HG02970 (cell line): ENCODE measurements around the gene GSE1.
A peak's percentile ranks its signal among the peaks of the same experiment; 100 is the strongest.

Experiments used
- ATAC-seq: cut with Tn5 transposase; IDR thresholded peaks from one replicate; pipeline ENCODE4 v1.9.1; 2021; ENCODE audit warnings: mild to moderate bottlenecking, moderate library complexity, moderate number of reproducible peaks; ENCODE audit not compliant: unreplicated experiment, low FRiP score

GSE1 gene

GRCh38 chr16:85605051-85605911 lies 7.8 kb upstream of the GSE1 start:
- no peak for ATAC-seq

DNA sequence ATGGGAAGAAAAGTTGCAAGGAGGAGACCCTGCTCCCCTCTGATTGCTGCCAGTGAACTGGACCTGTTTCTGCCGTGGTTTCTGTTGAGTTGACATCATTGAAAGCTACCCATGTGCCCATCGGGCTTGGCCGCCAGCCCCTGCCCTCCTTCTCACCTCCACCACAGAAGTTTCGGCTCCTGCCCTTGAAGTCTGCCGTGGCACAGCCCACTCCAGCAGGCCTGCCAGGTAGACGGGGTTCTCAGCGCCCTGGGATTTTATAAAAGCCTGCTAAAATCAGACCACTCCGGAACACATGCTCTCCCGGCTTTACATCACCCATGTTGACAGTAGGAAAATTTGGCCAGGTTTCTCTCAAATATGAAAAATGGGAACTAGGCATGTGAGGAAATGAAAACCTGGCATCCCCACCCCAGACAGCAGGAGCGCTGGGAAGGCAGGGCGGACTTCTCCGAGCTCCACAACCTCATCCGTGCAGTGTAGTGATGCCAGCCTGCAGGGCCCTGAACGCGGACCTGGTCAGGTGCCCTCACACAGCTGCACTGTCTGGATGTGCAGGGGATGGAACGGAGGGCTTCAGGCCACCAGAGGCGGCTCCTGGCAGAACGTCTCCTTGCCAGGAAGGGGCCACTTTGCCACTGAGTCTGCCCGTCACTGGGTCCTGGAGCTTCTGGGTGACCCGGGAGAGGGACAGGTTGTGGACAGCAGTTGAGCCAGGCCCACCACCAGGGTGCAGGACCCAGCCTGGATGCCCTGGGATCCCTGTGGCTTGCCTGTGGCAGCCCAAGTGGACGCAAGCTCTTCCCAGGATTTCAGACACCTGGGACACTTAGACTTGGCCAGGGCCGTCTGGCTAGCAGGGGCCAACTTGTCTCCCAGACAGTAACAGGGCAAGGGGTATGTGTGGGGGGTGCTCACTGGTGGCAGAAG lies 6.9 kb upstream of the GSE1 start:
- no peak for ATAC-seq

DNA sequence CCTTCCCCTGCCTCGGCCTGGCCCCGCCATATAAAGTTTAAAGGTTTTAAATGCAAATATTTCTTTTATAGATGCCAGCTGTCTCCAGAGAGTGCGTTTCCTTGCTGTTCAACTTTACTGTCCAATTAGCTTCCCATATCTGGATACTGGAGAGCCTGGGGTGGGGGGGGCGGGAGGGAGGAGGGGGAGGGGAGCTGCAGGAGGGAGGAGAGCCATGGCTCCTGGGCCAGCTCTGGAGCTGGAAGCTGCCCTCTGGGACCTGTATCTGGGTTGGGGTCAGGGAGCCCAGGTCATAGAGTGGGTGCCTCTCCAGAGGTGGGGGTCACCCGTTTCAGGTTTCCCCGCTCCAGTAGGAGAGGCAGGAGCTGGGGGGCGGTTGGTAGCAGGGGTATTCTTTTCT lies 6.2 kb upstream of the GSE1 start:
- ATAC-seq, result no peak

DNA sequence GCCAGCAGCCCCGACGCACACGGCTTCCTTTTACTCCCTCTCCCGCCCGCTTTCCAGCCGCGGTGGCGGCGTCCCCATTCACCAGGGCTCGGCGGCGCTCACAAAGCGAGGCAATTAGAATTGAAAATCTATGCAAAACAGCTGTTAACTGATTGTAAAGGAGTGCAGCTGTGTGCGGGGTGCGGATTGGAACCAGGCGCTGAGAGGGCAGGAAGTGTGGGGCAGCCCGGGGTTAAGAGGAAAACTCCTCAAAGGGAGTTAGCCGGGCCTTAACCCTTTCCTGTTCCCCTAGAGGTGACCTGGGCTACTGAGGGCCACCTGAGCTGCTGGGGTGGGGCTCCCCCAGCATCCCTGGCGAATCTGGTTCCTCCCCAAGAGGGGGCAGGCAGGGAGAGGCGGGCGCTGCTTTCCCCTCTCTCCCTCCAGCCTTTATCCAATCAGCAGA lies 5.8 kb upstream of the GSE1 start:
- ATAC-seq, result no peak

DNA sequence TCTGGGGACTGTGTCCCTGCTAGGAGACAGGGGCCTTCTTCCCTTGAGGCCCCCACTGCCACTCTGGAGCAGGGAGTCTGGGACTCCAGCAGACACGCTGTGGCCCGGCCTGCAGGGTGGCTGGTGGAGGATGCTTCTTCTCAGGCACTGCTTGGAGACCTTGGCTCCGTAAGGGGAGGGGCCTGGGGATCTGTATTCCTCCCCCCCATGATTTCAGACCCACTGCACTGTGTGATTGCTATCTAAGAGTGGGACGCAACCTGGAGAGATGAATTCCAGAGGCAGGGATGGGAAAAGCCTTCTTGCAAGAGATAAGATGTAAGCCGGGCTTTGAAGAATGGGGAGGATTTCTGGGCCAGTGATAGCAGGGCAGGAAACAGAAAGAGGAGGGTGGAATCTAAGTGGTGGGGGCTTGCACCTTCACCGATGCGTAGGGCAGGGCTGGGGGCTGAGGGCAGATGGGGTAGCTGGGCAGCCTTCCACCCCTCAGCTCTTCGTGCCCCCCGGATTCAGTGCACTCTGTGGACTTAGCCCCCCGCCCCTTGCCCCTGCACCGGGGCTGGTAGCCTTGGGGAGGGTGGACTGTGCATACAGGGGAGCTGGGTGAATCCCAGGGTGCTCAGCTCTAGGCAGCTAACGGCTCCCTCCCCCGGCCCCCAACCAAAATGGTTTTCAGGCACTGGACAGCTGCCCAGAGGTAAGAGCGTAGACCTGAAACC lies 5.2 kb upstream of the GSE1 start:
- ATAC-seq, result no peak

DNA sequence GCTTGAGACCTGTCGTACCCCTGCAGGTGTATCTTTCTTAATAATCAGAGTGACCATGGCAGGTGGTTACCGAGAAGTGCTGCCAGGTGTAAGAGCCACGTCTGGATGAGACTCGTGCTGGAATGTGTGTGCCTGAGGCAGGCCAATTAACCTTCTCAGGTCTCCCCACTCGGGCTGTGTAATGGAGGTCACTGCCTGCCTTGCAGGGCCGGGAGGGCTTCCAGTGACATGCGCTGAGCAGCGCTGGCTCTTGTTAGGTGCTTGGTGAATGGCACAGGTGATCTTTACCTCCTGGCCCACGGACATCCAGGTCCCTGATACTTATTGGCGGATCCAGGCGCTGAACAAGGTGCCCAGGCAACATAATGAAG lies 4.6 kb upstream of the GSE1 start:
- ATAC-seq, result no peak

DNA sequence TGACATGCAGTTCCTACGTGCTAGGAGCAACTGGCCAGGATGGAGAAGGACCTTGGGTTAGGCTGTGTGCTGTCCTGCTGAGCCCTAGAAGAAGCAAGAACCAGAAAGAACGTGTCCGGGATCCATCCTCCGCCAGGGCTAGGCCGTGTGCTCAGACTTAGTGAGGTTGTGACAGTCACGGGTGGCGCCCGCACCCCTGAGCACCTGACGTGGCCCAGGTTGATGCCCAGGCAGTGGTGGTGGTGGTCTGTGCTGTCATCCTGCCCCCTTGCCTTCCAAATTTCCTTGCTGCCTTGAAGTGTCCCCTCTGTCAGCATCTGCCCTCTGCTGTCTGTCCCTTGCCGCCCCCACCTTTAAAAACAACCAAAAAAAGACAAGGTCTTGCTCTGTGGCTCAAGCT lies 4.2 kb upstream of the GSE1 start:
- no peak for ATAC-seq

DNA sequence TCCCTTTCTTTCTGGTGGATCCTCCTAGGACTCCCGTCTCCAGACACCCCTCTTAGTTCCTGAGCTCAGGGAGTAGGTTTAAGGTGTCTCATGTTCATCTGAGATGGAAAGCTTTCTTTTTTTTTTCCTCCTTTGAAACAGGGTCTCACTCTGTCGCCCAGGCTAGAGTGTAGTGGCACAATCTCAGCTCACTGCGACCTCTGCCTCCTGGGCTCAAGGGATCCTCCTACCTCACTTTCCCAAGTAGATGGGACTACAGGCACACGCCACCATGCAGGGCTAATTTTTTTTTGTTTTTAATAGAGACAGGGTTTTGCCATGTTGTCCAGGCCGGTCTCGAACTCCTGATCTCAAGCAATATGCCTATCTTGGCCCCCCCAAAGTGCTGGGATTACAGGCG lies 3.6 kb upstream of the GSE1 start:
- no peak for ATAC-seq

GRCh38 chr16:85610059-85610445 lies 3.1 kb upstream of the GSE1 start:
- no peak for ATAC-seq

DNA sequence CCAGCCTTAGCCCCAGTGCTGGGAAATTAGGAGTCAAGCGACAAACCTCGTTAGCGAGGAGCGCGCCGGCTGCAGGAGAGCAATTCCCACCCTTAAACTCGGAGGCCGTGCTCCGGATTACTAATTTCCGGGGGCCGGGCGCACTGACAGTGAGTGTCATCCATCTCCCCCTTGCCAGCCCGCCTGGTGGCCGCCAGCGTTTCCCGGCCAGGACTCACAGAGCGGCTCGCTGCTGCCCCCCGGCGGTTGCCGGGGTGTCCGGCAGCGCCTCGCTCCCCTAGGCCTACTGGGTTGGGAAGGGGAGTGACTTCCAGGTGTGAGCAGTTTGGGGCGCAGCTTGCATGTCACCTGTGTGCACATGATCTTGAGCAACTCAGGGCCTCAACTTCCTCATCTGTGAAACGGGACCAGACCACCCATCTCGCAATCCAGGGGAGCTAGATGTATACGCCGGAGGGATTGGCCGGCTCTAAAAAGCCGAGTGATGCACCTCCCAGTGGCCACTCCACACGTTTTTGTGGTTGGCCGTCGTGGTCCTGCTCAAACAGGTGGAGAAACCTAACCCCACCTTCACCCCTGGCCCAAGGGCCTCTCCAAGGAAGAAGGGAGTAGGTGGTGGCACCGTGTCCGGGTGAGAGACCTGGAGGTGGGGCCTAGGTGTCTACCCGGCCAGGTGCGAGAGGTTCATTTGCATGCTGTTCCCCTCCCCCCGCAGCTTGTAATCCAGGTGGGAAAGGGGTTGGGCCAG lies 2.5 kb upstream of the GSE1 start:
- no peak for ATAC-seq

DNA sequence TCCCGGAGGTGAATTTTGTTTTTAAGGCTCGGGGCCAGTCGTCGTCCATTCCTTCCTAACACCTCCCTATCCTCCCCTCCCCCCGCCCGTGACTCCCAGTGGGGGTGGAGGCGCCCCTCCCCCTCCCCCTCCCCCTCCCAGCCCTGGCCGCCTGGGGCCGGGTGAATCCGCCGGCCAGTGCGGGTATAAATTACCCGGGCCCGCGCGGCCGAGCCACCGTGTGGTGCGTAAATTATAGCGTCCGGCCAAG lies 2.0 kb upstream of the GSE1 start:
- no peak for ATAC-seq

GRCh38 chr16:85611444-85612190 lies 1.5 kb upstream of the GSE1 start:
- no peak for ATAC-seq

- ATAC-seq, result no peak
Measured at GRCh38 chr16:85612191-85612800, 826 bp upstream of the GSE1 start.

DNA sequence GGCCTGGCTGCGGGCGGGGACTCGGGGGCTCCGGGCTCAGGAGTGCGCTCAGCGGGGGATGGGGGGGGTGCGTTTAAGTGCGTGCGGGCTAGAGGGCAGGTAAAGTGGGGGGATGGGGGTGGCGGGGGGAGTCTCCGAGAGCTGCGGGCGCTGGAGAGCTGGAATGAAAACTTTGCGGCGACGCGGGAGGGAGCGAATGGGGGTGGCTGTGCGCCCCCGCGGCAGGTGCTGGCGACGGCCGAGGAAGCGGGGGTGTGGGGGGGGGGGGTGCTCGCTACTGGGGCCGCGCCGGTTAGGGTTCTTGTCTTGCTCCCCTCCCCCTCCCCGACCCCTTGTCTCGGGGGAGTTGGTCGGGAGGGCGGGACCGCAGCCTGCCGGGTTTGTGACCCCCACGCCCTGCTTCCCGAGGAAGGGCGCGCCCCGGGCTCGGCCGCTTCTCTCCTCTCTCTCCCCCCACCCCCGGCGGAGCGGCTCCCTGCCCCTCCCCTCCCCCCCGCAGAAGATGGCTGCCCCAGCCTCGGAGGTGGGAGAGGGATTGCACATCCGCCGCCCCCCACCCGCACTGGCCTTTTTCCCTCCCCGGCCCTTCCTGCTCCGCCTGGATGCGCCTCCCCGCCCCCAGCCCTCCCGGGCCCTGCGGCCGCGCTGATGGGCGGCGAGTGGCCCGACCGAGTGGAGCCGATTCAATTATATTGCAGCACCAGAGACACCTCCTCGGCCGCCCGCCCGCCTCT lies 649 bp downstream of the GSE1 start:
- ATAC-seq, result no peak

GRCh38 chr16:85614338-85615013 lies 1.4 kb downstream of the GSE1 start:
- no peak for ATAC-seq

GRCh38 chr16:85615014-85615851 lies 2.1 kb downstream of the GSE1 start:
- no peak for ATAC-seq

GRCh38 chr16:85615852-85616606 lies 2.9 kb downstream of the GSE1 start:
- ATAC-seq, result peak; percentile 20
